ENCODE results near the gene RNASE11. TPM values are rescaled to one million over a fixed set of nuclear protein-coding genes. Genes with fewer than 3 reads are reported as not detected.

Gene RNASE11
- total RNA-seq, 1 experiment from 2014 or later = not detected

GRCh38 chr14:20624495-20625070, 36.8 kb upstream of the RNASE11 start:
- Histone ChIP-seq H3K9ac (ENCODE audit: low read length) (0 out of 2 replicates have a peak overlapping the region, but pooled peaks have one; percentile 4), H3K9me2 (ENCODE audit: insufficient read depth) (no peaks in the 10 kb centered on the region), H3K36me3 (ENCODE audit: control insufficient read depth in 1 of 2, insufficient read depth in 2 of 2, low read length in 2 of 2) (no peaks in the 10 kb centered on the region), H3K4me1 (ENCODE audit: control insufficient read depth in 1 of 2, insufficient read depth in 2 of 2, low read length in 2 of 2) (peaks cover 9 to 23% of the 10 kb centered on the region in 2 experiments), H3K27me3 (ENCODE audit: insufficient read depth, low read length) (no peaks in the 10 kb centered on the region; the same call in 1 of the 2 replicates), H3K4me3 (replicated peaks in 1 of 2; ENCODE audit: low read depth in 1 of 2, low read length in 2 of 2) (peak overlapping the region; percentile 25 to 32), H3K27ac (ENCODE audit: low read depth, low read length) (peak overlapping the region; percentile 6; the same call in 1 of the 2 replicates), H3K4me2 (ENCODE audit: low read length) (peak overlapping the region; percentile 65), H3K9me3 (ENCODE audit: control insufficient read depth in 1 of 2, insufficient read depth in 1 of 2, low read depth in 1 of 2, low read length in 2 of 2) (no peaks in the 10 kb centered on the region), H4K20me1 (ENCODE audit: insufficient read depth) (no peaks in the 10 kb centered on the region), H3K79me2 (ENCODE audit: insufficient read depth, low read length) (no peaks in the 10 kb centered on the region), H2AFZ (ENCODE audit: low read depth, low read length, poor library complexity, severe bottlenecking) (peak overlapping the region; percentile 69)
- CTCF ChIA-PET = interaction anchor here (3.2 kb wide), 1 partner anchor 11 kb away, joined by 16 read pairs; no protein-coding TSS in a partner anchor
- DNase-seq (ENCODE audit: low read depth, low spot score) (no peak), ATAC-seq (peak; percentile 45)
- RAD21 ChIA-PET (ENCODE audit: low non-redundant PET in 1 of 2, low total read pairs in 2 of 2, uncharacterized antibody in 2 of 2, unreplicated experiment in 2 of 2) = no interaction called here
- no TSS peak for BruUV-seq (replicated peaks)
- POLR2A ChIA-PET = interaction anchor here (1.0 kb wide), 1 partner anchor 282 kb away, joined by 3 read pairs; the partner anchor contains the start of gene PARP2
- TF ChIP-seq REST (IDR thresholded peaks at IDR 0.05; ENCODE audit: low read depth) (no peak), MAX (IDR thresholded peaks at IDR 0.05) (no peak)
- intact Hi-C loops (cut with micrococcal nuclease) = loop anchor here (1.0 to 2.0 kb wide), 2 partner anchors 11 to 38 kb away; no protein-coding TSS in a partner anchor

- ATAC-seq (peak; percentile 49), DNase-seq (ENCODE audit: low read depth, low spot score) (no peak)
- Histone ChIP-seq H3K79me2 (ENCODE audit: insufficient read depth, low read length) (no peaks in the 10 kb centered on the region), H3K9me2 (ENCODE audit: insufficient read depth) (no peaks in the 10 kb centered on the region), H3K4me2 (ENCODE audit: low read length) (peak overlapping the region; percentile 65), H4K20me1 (ENCODE audit: insufficient read depth) (no peaks in the 10 kb centered on the region), H3K27ac (ENCODE audit: low read depth, low read length) (peak overlapping the region; percentile 31; the same call in 1 of the 2 replicates), H2AFZ (ENCODE audit: low read depth, low read length, poor library complexity, severe bottlenecking) (peak overlapping the region; percentile 69), H3K4me3 (replicated peaks in 1 of 2; ENCODE audit: low read depth in 1 of 2, low read length in 2 of 2) (peak overlapping the region; percentile 25 to 32; a peak in 3 of 4 replicates), H3K4me1 (ENCODE audit: control insufficient read depth in 1 of 2, insufficient read depth in 2 of 2, low read length in 2 of 2) (peaks cover 9 to 23% of the 10 kb centered on the region in 2 experiments), H3K9me3 (ENCODE audit: control insufficient read depth in 1 of 2, insufficient read depth in 1 of 2, low read depth in 1 of 2, low read length in 2 of 2) (no peaks in the 10 kb centered on the region), H3K9ac (ENCODE audit: low read length) (no peak overlapping the region), H3K36me3 (ENCODE audit: control insufficient read depth in 1 of 2, insufficient read depth in 2 of 2, low read length in 2 of 2) (no peaks in the 10 kb centered on the region), H3K27me3 (ENCODE audit: insufficient read depth, low read length) (no peaks in the 10 kb centered on the region; the same call in 1 of the 2 replicates)
- ChIA-PET RAD21 (ENCODE audit: low non-redundant PET in 1 of 2, low total read pairs in 2 of 2, uncharacterized antibody in 2 of 2, unreplicated experiment in 2 of 2) (no interaction called here), POLR2A (interaction anchor here (1.0 to 1.4 kb wide), 3 partner anchors 11 to 281 kb away, joined by 3 to 7 read pairs (median 3); partner anchors contain the start of gene PARP2), CTCF (interaction anchor here (0.9 to 3.2 kb wide), 3 partner anchors 10 to 234 kb away, joined by 3 to 16 read pairs (median 3); no protein-coding TSS in a partner anchor)
- BruUV-seq (replicated peaks) = no TSS peak
- intact Hi-C loops (cut with micrococcal nuclease) = loop anchor here (2.0 kb wide), 1 partner anchor 39 kb away; no protein-coding TSS in a partner anchor
- TF ChIP-seq RAD21 (IDR thresholded peaks at IDR 0.05; ENCODE audit: low read depth) (no peak), ATF3 (IDR thresholded peaks at IDR 0.05) (no peak), SP1 (IDR thresholded peaks at IDR 0.05; ENCODE audit: low read depth) (no peak), JUND (IDR thresholded peaks at IDR 0.05) (no peak), ELF1 (IDR thresholded peaks at IDR 0.05; ENCODE audit: borderline replicate concordance, low read depth) (no peak), CTCF (IDR thresholded peaks at IDR 0.05 in 2 of 3, conservative IDR thresholded peaks at IDR 0.05 in 1 of 3; ENCODE audit: borderline replicate concordance in 1 of 3, insufficient read depth in 1 of 3, low read depth in 2 of 3, low read length in 2 of 3) (no peak), CBX3 (IDR thresholded peaks at IDR 0.05; ENCODE audit: low read depth) (no peak), POLR2AphosphoS5 (IDR thresholded peaks at IDR 0.05; ENCODE audit: low read depth, low read length) (no peak), TCF7L2 (IDR thresholded peaks at IDR 0.05; ENCODE audit: borderline replicate concordance, extremely low read depth, insufficient read depth, insufficient read length) (no peak), SRF (IDR thresholded peaks at IDR 0.05; ENCODE audit: low read depth) (no peak), ZNF274 (IDR thresholded peaks at IDR 0.05; ENCODE audit: low read depth, low read length) (no peak)
Observed at GRCh38 chr14:20623798-20624197, 36.0 kb upstream of the RNASE11 start.
